CD4-positive, alpha-beta T cell (primary cell): ENCODE data around the gene DYNLT1. TPM values are rescaled to one million over a fixed set of nuclear protein-coding genes. Genes with fewer than 3 reads are reported as not detected.
"Not testable (repeated sequence)": the region's sequence is repeated elsewhere in the genome, so short reads cannot be mapped to it uniquely, and the experiment has no call there.

Experiments used
- ATAC-seq: fragments of 200-7000 bp; cut with Tn5 transposase; one replicate; pipeline ENCODE4 v1.10.0; 2022; ENCODE audit warnings: mild to moderate bottlenecking; ENCODE audit not compliant: poor library complexity
- CTCF ChIA-PET: fragments of 350-600 bp; sonication (Branson Sonifier 250); formaldehyde crosslinking; loops from one replicate; lab custom pipeline; 2021; ENCODE audit warnings: antibody characterized with exemption, inconsistent platforms; lab: Charles Lee
- POLR2A ChIA-PET: fragments of 350-600 bp; sonication (Branson Sonifier 250); formaldehyde crosslinking; loops from one replicate; lab custom pipeline; 2021; ENCODE audit warnings: antibody characterized with exemption, inconsistent platforms; lab: Charles Lee
- DNase-seq, 14 experiments: peaks; one replicate each; pipeline ENCODE4 v3.0.0-alpha.2; 2013 to 2020; ENCODE audit warnings: mixed read lengths in 2 of 14
- H3K27ac ChIP-seq, 2 donors: one replicate each; pipeline versions ENCODE4 v1.5.1 to v1.7.0; 2013; ENCODE audit warnings: low read length in 2 of 2, low read depth in 1 of 2, mild to moderate bottlenecking in 1 of 2
- H3K27me3 ChIP-seq, 2 experiments: 1 replicate in 1 of 2; 2 replicates in 1 of 2; pipeline versions ENCODE4 v1.6.1 to v1.7.0; 2013; ENCODE audit warnings: low read length in 2 of 2, control low read depth in 1 of 2, mild to moderate bottlenecking in 1 of 2, moderate library complexity in 1 of 2; ENCODE audit not compliant: insufficient read depth in 2 of 2, control insufficient read depth in 1 of 2
- H3K36me3 ChIP-seq: one replicate; pipeline ENCODE4 v1.6.1; 2013; ENCODE audit warnings: low read length, control low read depth; ENCODE audit not compliant: insufficient read depth
- H3K4me1 ChIP-seq: one replicate; pipeline ENCODE4 v1.6.1; 2013; ENCODE audit warnings: low read length, control low read depth; ENCODE audit not compliant: insufficient read depth
- H3K4me3 ChIP-seq: one replicate; pipeline ENCODE4 v1.5.1; 2013; ENCODE audit warnings: mild to moderate bottlenecking, low read length, moderate library complexity
- H3K9me3 ChIP-seq, 2 experiments: 1 replicate in 1 of 2; 2 replicates in 1 of 2; pipeline versions ENCODE4 v1.6.1 to v1.7.0; 2013; ENCODE audit warnings: low read length in 2 of 2, mild to moderate bottlenecking in 2 of 2, control low read depth in 1 of 2, moderate library complexity in 1 of 2; ENCODE audit not compliant: control insufficient read depth in 1 of 2, insufficient read depth in 1 of 2
- H3K27ac Mint-ChIP-seq: one replicate; pipeline ENCODE4 v1.8.0; 2020; ENCODE audit warnings: mixed read lengths
- H3K27me3 Mint-ChIP-seq: one replicate; pipeline ENCODE4 v1.8.0; 2021; ENCODE audit warnings: mixed read lengths
- H3K36me3 Mint-ChIP-seq: one replicate; pipeline ENCODE4 v1.8.0; 2021; ENCODE audit warnings: low read depth, mixed read lengths
- H3K4me1 Mint-ChIP-seq: one replicate; pipeline ENCODE4 v1.8.0; 2021; ENCODE audit warnings: low read depth, mixed read lengths
- H3K4me3 Mint-ChIP-seq: one replicate; pipeline ENCODE4 v1.8.0; 2020; ENCODE audit warnings: mild to moderate bottlenecking, mixed read lengths
- H3K9me3 Mint-ChIP-seq: one replicate; pipeline ENCODE4 v1.8.0; 2020; ENCODE audit warnings: mixed read lengths
- intact Hi-C, 2 experiments: fragments of 100-400 bp; cut with DNase I in 1 of 2; cut with micrococcal nuclease in 1 of 2; formaldehyde crosslinking; loops; one replicate each; pipeline versions ENCODE4 v1.15.1 to v1.9.0; 2023 to 2025; cut with DNase I, micrococcal nuclease
- total RNA-seq, 174 experiments: library from RNA in 2 of 174; stranded (reverse) in 2 of 174; gene quantifications; one replicate each; pipeline ENCODE4 v1.2.3 and lab custom pipeline; 2021 to 2026
- TF ChIP-seq, protein P1 (sequence below): fragments of 200-600 bp; IDR thresholded peaks from one replicate; pipeline ENCODE4 v1.8.0; 2022; ENCODE audit warnings: antibody characterized with exemption, mild to moderate bottlenecking

DYNLT1 gene
- total RNA-seq, 2 experiments from 2014 or later = 170 to 182 TPM

GRCh38 chr6:158672726-158673125 lies 28.2 kb upstream of the DYNLT1 start:
- H3K4me1 ChIP-seq = peaks cover 2% of the 10 kb centered on the region
- H3K9me3 ChIP-seq = no peaks in the 10 kb centered on the region
- intact Hi-C loops = no loop called here
- H3K27ac ChIP-seq = no peak overlapping the region
- no peak overlapping the region for H3K4me3 Mint-ChIP-seq
- no peaks in the 10 kb centered on the region for H3K27me3 Mint-ChIP-seq
- DNase-seq = no peak
- ChIA-PET CTCF (interaction anchor here (0.9 to 1.3 kb wide), 4 partner anchors 16 to 431 kb away, joined by 3 to 4 read pairs (median 4); no protein-coding TSS in a partner anchor), POLR2A (interaction anchor here (1.1 kb wide), 1 partner anchor 19 kb away, joined by 3 read pairs; no protein-coding TSS in a partner anchor)
- TF ChIP-seq, protein P1, sequence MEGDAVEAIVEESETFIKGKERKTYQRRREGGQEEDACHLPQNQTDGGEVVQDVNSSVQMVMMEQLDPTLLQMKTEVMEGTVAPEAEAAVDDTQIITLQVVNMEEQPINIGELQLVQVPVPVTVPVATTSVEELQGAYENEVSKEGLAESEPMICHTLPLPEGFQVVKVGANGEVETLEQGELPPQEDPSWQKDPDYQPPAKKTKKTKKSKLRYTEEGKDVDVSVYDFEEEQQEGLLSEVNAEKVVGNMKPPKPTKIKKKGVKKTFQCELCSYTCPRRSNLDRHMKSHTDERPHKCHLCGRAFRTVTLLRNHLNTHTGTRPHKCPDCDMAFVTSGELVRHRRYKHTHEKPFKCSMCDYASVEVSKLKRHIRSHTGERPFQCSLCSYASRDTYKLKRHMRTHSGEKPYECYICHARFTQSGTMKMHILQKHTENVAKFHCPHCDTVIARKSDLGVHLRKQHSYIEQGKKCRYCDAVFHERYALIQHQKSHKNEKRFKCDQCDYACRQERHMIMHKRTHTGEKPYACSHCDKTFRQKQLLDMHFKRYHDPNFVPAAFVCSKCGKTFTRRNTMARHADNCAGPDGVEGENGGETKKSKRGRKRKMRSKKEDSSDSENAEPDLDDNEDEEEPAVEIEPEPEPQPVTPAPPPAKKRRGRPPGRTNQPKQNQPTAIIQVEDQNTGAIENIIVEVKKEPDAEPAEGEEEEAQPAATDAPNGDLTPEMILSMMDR = no peak
- H3K4me3 ChIP-seq = no peak overlapping the region
- H3K27me3 ChIP-seq = no peaks in the 10 kb centered on the region
- peaks cover 64% of the 10 kb centered on the region for H3K36me3 Mint-ChIP-seq
- H3K4me1 Mint-ChIP-seq = peaks cover 9% of the 10 kb centered on the region
- peaks cover 16% of the 10 kb centered on the region for H3K36me3 ChIP-seq
- H3K27ac Mint-ChIP-seq = no peak overlapping the region
- no peak for ATAC-seq
- H3K9me3 Mint-ChIP-seq = no peaks in the 10 kb centered on the region

DNA sequence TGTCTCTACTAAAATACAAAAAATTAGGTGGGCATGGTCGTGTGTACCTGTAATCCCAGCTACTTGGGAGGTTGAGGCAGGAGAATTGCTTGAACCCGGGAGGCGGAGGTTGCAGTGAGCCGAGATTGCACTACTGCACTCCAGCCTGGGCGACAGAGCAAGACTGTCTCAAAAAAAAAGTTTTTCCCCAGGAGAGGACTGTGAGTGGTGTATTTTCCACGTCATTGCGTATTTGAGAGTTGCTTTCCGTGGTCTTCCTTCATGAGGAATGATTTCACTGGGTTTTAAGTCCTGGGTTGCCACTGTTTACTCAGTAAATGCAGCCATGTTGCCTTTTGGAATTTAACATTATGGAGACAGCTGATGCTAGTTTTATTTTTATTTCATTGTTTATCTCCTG lies 27.6 kb upstream of the DYNLT1 start:
- H3K4me3 Mint-ChIP-seq, H3K27ac Mint-ChIP-seq, H3K9me3 Mint-ChIP-seq, ATAC-seq, H3K27me3 ChIP-seq, H3K9me3 ChIP-seq, intact Hi-C loops, H3K27me3 Mint-ChIP-seq, H3K4me3 ChIP-seq, DNase-seq, H3K4me1 Mint-ChIP-seq, H3K27ac ChIP-seq, H3K4me1 ChIP-seq: not testable (repeated sequence)
- H3K36me3 ChIP-seq = peaks cover 22% of the 10 kb centered on the region
- ChIA-PET CTCF (interaction anchor here (0.9 to 1.8 kb wide), 2 partner anchors 19 kb away, joined by 3 to 7 read pairs; no protein-coding TSS in a partner anchor), POLR2A (interaction anchor here (1.1 kb wide), 1 partner anchor 18 kb away, joined by 3 read pairs; no protein-coding TSS in a partner anchor)
- H3K36me3 Mint-ChIP-seq = peaks cover 67% of the 10 kb centered on the region

DNA sequence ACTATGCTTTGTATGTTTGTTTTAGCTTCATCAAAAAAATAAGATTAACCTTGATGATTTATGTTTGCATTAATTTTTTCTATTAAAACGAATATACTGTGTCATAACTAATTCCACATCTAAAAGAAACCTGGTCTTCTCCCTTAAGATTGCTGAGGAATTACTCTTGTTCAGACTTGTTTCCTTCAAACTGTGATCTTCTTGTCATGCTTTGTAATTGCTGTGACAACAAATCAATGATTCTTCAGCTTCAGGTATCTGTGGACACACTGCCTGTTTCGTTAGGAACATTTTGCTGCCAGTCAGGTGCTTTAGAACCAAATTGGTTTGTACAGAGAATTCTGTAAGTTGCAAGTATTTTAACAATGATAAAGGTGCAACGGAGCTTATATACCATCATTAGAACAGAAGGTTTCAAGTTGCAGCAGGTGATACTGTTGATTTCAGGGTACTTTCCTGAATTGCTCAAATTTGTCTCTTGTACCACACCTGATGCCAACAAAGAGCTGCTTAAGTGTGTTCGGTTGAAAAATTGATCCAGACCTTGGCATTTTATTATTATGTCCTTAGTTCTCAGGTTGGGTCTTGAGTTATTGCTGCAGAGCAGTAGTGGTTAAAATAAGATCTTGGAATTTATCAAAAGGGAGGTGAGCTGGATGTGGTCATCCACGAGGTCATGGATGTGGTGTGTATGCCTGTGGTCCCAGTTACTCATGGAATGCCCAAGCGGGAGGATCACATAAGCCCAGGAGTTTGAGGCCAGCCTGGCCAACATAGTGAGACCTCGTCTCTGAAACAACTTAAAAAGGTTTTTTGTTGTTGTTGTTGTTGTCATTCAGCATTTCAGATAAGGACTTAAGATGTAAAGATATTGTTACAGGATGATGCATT lies 24.8 kb upstream of the DYNLT1 start:
- peaks cover 9% of the 10 kb centered on the region for H3K4me1 Mint-ChIP-seq
- no peak overlapping the region for H3K27ac Mint-ChIP-seq
- CTCF ChIA-PET = interaction anchor here (1.5 kb wide), 1 partner anchor 9 kb away, joined by 4 read pairs; no protein-coding TSS in a partner anchor
- DNase-seq (no peak), ATAC-seq (no peak)
- intact Hi-C loops = no loop called here
- H3K27ac ChIP-seq = no peak overlapping the region
- TF ChIP-seq, protein P1 = no peak
- POLR2A ChIA-PET = interaction anchor here (0.6 kb wide), 1 partner anchor 22 kb away, joined by 4 read pairs; no protein-coding TSS in a partner anchor
- H3K27me3 Mint-ChIP-seq = no peaks in the 10 kb centered on the region
- no peaks in the 10 kb centered on the region for H3K9me3 ChIP-seq
- no peak overlapping the region for H3K4me3 ChIP-seq
- peaks cover 75% of the 10 kb centered on the region for H3K36me3 Mint-ChIP-seq
- H3K4me3 Mint-ChIP-seq = no peak overlapping the region
- no peaks in the 10 kb centered on the region for H3K27me3 ChIP-seq
- H3K4me1 ChIP-seq = peaks cover 4% of the 10 kb centered on the region
- no peaks in the 10 kb centered on the region for H3K9me3 Mint-ChIP-seq
- H3K36me3 ChIP-seq = peaks cover 40% of the 10 kb centered on the region
